ENCODE data around the gene COL21A1.

Gene COL21A1

GRCh38 chr6:56101141-56101553, 146.2 kb downstream of the COL21A1 start:
- DNase-seq = peak; percentile 72

- DNase-seq = no peak
Observed at GRCh38 chr6:56096946-56097621, 150.3 kb downstream of the COL21A1 start.

DNA sequence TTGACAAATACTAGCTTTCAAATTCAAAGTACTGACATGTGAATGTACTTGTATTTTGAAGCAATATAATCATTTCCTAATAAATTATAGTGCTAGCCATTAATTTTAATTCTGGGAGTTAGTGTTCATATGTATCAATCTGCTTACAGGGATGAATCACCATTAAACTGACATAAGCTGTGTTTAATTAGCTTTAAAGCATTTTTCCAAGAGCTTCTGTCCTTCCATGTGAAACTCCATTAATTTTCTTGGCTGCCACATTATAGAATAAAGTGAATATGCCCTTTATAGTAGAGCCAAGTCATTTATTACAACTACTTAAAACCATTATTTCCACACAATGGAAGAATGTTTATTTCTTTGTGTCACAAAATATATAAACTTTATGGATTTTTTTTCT, 150.8 kb downstream of the COL21A1 start:
- no peak for DNase-seq

GRCh38 chr6:56093776-56094175, 153.6 kb downstream of the COL21A1 start:
- DNase-seq = no peak

DNA sequence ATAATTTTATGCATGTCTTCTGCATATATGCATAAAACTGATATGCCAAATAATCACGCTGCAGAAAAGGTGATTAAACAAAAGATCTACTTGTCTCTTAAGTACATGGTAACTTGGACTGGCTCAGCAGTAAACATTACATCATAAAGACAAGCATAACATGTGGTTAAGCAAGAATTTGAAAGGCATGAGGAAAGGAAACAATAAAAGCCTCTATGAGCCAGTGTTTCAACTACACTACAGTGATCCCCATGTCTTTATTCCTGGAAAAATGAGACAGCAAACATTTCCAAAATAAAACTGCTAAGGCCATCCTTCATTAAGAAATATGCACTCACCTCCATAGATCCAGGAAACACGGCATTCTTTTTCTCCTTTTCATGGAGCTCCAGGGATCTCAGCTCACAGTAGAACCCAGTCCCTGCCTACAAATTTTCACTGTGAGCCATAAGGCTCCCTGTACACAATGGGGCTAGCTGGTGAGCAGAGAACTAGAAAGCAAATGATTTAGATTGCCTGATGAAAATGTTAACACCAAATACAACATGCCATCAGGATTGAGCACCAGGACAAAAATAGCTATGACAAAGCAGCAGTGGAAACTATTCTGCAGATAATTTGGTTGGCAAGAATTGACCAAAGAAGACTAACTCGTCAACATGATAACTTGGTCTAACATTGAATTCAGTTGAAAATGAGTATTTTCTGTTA, 156.1 kb downstream of the COL21A1 start:
- DNase-seq = peak; percentile 79

GRCh38 chr6:56088641-56089040, 158.7 kb downstream of the COL21A1 start:
- no peak for DNase-seq

- DNase-seq = no peak
Observed at GRCh38 chr6:56087421-56087820, 160.0 kb downstream of the COL21A1 start.

DNA sequence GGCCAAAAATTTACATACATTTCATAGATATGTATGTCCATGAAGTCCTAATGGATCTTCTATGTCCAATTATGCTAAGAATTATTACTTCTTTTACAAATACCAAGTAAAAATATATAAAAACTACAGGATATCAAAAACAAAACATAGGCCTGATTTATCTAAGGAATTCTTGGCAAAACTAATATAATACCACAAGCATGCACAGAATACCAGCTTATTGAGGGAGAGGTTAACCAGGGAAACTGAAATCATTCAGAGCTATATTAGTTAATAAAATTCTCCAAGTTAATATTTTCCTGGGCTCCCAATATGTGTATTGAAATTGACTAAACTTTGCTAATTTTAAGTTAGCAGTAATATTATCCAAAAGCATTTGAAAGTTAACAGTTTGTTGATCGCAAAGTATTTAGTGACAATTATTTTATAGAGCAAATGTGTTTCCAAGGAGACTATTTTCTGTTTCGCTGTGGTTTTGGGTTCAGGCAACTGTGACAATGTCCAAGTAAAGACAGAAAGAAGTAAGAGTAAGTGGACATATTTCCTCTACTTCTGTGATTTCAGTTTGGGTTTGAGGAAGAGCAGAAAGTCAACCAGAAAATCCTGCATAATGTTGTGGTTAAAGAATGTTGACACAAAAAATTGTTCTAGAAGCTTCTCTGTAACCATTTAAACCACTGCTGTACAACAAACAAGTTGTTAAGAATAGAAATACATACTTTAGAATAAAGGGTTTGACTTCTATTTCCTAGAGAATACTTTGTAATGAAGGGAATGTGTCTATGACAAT, 167.4 kb downstream of the COL21A1 start:
- no peak for DNase-seq

GRCh38 chr6:56076033-56076432, 171.3 kb downstream of the COL21A1 start:
- DNase-seq = no peak

GRCh38 chr6:56073761-56074160, 173.6 kb downstream of the COL21A1 start:
- DNase-seq = no peak

DNA sequence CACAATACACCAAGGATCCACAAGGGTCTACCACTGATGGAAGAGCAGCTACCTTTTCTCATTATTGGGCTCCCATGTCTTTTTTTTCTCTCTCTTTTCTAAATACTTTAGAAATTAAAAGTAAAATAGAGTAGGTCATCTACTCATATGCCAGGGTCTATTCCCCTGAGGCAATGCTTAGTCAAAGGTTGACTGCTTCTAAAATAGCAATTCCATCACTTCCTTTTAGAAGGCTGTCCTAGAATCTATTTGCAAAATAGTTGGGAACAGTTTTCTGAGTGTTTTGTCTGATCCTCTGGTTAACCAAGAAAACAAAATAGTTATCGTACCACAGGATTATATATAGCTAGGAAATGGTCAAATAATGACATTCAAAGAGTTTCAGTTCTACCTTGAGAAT, 174.1 kb downstream of the COL21A1 start:
- no peak for DNase-seq

- DNase-seq = no peak
Observed at GRCh38 chr6:56072856-56073255, 174.5 kb downstream of the COL21A1 start.

- no peak for DNase-seq
Observed at GRCh38 chr6:56065408-56065807, 182.0 kb downstream of the COL21A1 start.

DNA sequence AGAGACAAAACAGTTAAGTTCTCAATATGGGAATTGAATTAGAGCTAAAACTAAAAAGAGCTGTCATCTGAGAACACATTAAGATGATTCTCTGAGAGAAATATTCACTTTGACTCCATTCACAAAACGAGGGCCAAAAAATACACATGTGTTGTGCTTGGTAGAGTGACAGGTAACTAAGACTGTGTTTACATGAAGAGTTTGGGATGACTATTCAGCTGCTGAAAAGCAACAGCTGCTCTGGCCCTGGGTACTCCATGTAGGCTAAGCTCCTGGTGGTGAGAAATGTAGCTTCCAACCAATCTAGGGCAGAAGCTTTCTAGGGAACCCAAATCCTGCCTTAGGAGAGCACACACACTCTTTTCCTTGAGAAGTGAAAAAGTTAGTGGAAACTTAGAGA, 184.5 kb downstream of the COL21A1 start:
- no peak for DNase-seq

- DNase-seq = no peak
Observed at GRCh38 chr6:56058636-56059035, 188.7 kb downstream of the COL21A1 start.

DNA sequence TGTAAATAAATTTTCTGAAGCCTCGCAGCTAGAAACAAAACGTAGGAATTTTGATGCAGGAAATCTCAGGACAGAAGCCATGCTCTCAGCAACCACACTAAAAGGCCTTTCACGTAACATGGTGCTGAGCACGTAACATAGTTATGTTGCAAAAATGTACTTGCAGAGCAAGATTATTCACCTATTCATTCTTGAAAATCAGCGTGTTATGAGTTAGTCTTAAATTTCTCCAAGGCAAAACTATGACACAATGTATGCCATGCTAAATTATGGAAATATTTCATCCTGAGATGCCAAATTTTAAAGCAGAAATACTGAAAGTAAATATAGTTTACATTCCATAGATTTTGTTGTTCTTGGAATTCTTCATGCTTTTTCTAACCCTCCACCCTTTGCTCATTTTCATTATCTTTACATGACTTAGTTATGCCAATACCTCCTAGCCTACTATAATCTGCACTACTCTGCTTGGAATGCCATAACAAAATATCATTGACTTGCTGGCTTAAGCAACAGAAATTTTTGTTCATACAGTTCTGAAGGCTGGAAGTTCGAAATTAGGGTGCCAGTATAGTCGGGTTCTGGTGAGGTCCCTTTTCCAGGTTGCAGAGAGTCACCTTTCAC, 192.2 kb downstream of the COL21A1 start:
- DNase-seq = no peak

DNA sequence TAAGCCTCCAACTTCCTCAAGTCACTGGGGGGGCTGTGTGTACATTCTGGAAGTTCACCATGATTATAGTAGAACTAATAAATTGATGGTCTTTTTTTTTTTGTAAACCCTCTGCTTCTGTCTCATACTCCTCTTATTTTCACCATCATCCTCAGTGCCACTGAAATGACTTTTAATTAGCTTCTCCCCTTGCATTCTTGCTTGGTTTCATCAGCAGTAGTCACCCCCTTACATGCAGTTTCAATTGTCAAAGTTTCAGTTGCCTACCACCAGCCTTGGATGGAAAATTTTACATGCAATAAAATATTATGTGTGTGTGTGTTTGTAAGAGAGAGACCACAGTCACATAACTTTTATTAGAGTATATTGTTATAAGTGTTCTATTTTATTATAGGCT, 196.2 kb downstream of the COL21A1 start:
- DNase-seq = no peak

DNA sequence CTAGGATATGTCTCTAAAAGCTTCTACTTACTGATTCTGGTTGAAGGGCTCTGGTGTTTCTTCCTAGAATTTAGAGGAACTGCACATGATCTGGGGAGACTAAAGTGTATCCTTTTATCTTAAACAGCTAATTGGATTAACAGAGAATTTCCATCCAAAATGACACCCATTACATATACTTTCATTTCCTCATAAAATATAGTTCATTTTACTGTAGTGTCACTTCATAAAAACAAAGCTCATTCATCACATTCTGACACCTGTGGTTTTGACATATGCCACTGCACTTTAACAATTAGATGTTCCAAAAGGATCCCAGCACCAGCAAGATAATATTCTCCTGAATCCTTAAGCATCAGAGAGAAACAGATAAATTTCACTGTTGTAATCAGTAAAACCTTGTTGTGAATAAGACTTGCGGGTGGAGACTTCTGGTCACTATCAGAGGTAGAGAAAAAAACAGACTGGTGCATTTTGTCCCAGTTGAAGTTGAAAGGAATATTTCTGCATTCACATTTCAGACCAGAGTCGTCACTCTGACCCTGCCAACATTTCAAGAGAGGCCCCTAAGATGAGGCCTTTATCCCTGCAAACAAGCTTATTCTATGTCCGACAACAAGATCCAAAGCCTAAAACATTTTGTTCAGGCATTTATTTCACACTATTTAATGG, 196.7 kb downstream of the COL21A1 start:
- DNase-seq = no peak

GRCh38 chr6:56048601-56049000, 198.8 kb downstream of the COL21A1 start:
- DNase-seq = no peak

- no peak for DNase-seq
Observed at GRCh38 chr6:56047931-56048540, 199.3 kb downstream of the COL21A1 start.

DNA sequence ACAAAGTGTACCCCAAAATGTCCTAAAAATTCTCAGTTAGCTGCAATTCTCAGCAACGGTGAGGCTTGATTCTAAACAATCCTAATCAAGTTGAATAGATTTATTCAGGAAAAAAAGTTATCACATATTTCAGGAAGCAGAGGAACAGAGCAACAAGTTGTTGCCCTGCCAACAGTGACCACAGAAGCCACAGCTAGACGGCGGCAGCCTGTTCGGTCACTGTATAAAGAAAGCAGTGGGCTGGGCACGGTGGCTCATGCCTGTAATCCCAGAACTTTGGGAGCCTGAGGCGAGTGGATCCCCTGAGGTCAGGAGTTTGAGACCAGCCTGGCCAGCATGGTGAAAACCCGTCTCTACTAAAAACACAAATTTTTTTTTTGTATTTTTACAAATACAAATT, 200.8 kb downstream of the COL21A1 start:
- no peak for DNase-seq

- no peak for DNase-seq
Observed at GRCh38 chr6:56043761-56044160, 203.6 kb downstream of the COL21A1 start.
